T-helper 2 cell (primary cell): Measurements from ENCODE around the gene CTTNBP2.
A peak's percentile ranks its signal among the peaks of the same experiment; 100 is the strongest.

ENCODE experiments used
- DNase-seq, 5 experiments: peaks; one replicate each; pipeline versions ENCODE4 v3.0.0 to v3.0.0-alpha.2; 2012 to 2022

CTTNBP2 gene

GRCh38 chr7:117780832-117781231, 92.4 kb downstream of the CTTNBP2 start:
- no peak for DNase-seq

GRCh38 chr7:117777335-117778142, 95.7 kb downstream of the CTTNBP2 start:
- DNase-seq, result no peak

- no peak for DNase-seq
These were observed 97.0 kb downstream of the CTTNBP2 start for GRCh38 chr7:117776224-117776623.

GRCh38 chr7:117775801-117776200, 97.4 kb downstream of the CTTNBP2 start:
- no peak for DNase-seq

GRCh38 chr7:117774943-117775342, 98.3 kb downstream of the CTTNBP2 start:
- no peak for DNase-seq

- DNase-seq, result no peak
These were observed 100.8 kb downstream of the CTTNBP2 start for GRCh38 chr7:117772421-117772820.

GRCh38 chr7:117771756-117772155, 101.5 kb downstream of the CTTNBP2 start:
- no peak for DNase-seq

- DNase-seq, result no peak
These were observed 104.2 kb downstream of the CTTNBP2 start for GRCh38 chr7:117769085-117769484.

- DNase-seq, result no peak
These were observed 105.3 kb downstream of the CTTNBP2 start for GRCh38 chr7:117767951-117768350.

GRCh38 chr7:117766913-117767312, 106.3 kb downstream of the CTTNBP2 start:
- no peak for DNase-seq

- no peak for DNase-seq
These were observed 109.2 kb downstream of the CTTNBP2 start for GRCh38 chr7:117764031-117764430.

- DNase-seq, result no peak
These were observed 111.2 kb downstream of the CTTNBP2 start for GRCh38 chr7:117762055-117762454.

- no peak for DNase-seq
These were observed 113.1 kb downstream of the CTTNBP2 start for GRCh38 chr7:117759950-117760640.

GRCh38 chr7:117757440-117757839, 115.8 kb downstream of the CTTNBP2 start:
- DNase-seq, result no peak

- no peak for DNase-seq
These were observed 116.6 kb downstream of the CTTNBP2 start for GRCh38 chr7:117756586-117757085.

- DNase-seq, result no peak
These were observed 118.1 kb downstream of the CTTNBP2 start for GRCh38 chr7:117755136-117755535.

- no peak for DNase-seq
These were observed 121.5 kb downstream of the CTTNBP2 start for GRCh38 chr7:117751775-117752174.

GRCh38 chr7:117750612-117751563, 122.4 kb downstream of the CTTNBP2 start:
- no peak for DNase-seq

- no peak for DNase-seq
These were observed 131.3 kb downstream of the CTTNBP2 start for GRCh38 chr7:117741962-117742361.

- no peak for DNase-seq
These were observed 134.2 kb downstream of the CTTNBP2 start for GRCh38 chr7:117739085-117739484.

GRCh38 chr7:117737926-117738325, 135.3 kb downstream of the CTTNBP2 start:
- no peak for DNase-seq

- peak in 1 of 5 experiments; percentile 18 for DNase-seq
These were observed 141.8 kb downstream of the CTTNBP2 start for GRCh38 chr7:117731455-117731854.

GRCh38 chr7:117730390-117730789, 142.9 kb downstream of the CTTNBP2 start:
- DNase-seq, result no peak
